Measurements from ENCODE around the gene USP10.

USP10 gene

GRCh38 chr16:84828322-84828721, 128.5 kb downstream of the USP10 start:
- DNase-seq: no peak
